Gastrocnemius medialis (tissue), 4 donors: Measurements from ENCODE around the gene NPTXR. TPM values are rescaled to one million over a fixed set of nuclear protein-coding genes. Genes with fewer than 3 reads are reported as not detected.

Experiments used
- ATAC-seq, 2 donors: fragments of 150-250 bp; one replicate each; pipeline ENCODE4 v1.9.1; 2016
- DNase-seq, 2 donors: peaks; one replicate each; pipeline ENCODE4 v3.0.0-alpha.2; 2019
- H3K27ac ChIP-seq, 4 donors: fragments of 200-600 bp; sonication (generic); 1 replicate in 1 of 4; 2 replicates in 3 of 4; pipeline ENCODE4 v1.5.1; 2016 to 2018; ENCODE audit warnings: mild to moderate bottlenecking in 2 of 4, moderate library complexity in 1 of 4
- H3K27me3 ChIP-seq, 3 donors: fragments of 200-600 bp; sonication (generic) in 2 of 3; 1 replicate in 1 of 3; 2 replicates in 2 of 3; pipeline versions ENCODE4 v1.5.1 to v1.6.0; 2016 to 2019; ENCODE audit warnings: mild to moderate bottlenecking in 1 of 3, moderate library complexity in 1 of 3
- H3K36me3 ChIP-seq, 2 donors: fragments of 200-600 bp; sonication (generic) in 1 of 2; one replicate each; pipeline ENCODE4 v1.5.1; 2017 to 2018
- H3K4me1 ChIP-seq, 2 donors: fragments of 200-600 bp; sonication (generic) in 1 of 2; one replicate each; pipeline ENCODE4 v1.5.1; 2016 to 2017; ENCODE audit warnings: mild to moderate bottlenecking in 2 of 2
- H3K4me3 ChIP-seq, 4 donors: fragments of 200-600 bp; sonication (generic) in 3 of 4; 1 replicate in 1 of 4; 2 replicates in 3 of 4; pipeline ENCODE4 v1.5.1; 2016 to 2019; ENCODE audit warnings: mild to moderate bottlenecking in 2 of 4
- H3K9me3 ChIP-seq, 3 donors: fragments of 200-600 bp; sonication (generic) in 2 of 3; 1 replicate in 1 of 3; 2 replicates in 2 of 3; pipeline ENCODE4 v1.5.1; 2016 to 2019
- POLR2A ChIP-seq, 2 donors: fragments of 450-650 bp; IDR thresholded peaks; one replicate each; pipeline ENCODE4 v1.6.1; 2017; ENCODE audit warnings: antibody characterized with exemption in 2 of 2, mild to moderate bottlenecking in 2 of 2, moderate library complexity in 2 of 2
- in situ Hi-C, 4 donors: fragments of 200-750 bp; cut with MboI; loops; one replicate each; pipeline versions ENCODE4 v1.15.0 to v1.8.0; 2017; ENCODE audit warnings: low sequenced_read_pairs in 4 of 4
- intact Hi-C: fragments of 100-400 bp; cut with DNase I; formaldehyde crosslinking; loops from one replicate; pipeline ENCODE4 v1.15.1; 2023; ENCODE audit warnings: low total_unique reads
- total RNA-seq, 4 donors: library from RNA; depleted of rRNA; stranded (reverse); fragments of >200 nt; gene quantifications; one replicate each; pipeline versions ENCODE4 v1.1.0 to v1.2.3, GENCODE V29; 2016
- TF ChIP-seq, protein P1 (sequence below), 5 experiments: fragments of 450-650 bp in 3 of 5; fragments of 200-600 bp in 2 of 5; sonication (generic) in 2 of 5; IDR thresholded peaks in 4 of 5; conservative IDR thresholded peaks in 1 of 5; 1 replicate in 4 of 5; 2 replicates in 1 of 5; pipeline ENCODE4 v1.5.1; 2016 to 2019; ENCODE audit warnings: antibody characterized with exemption in 5 of 5, mild to moderate bottlenecking in 3 of 5, moderate library complexity in 3 of 5

Gene NPTXR
- total RNA-seq, 4 donors from 2014 or later, result 0.25 to 5.0 (median 0.73) TPM

GRCh38 chr22:38770257-38770949, 73.4 kb downstream of the NPTXR start:
- ATAC-seq (no peak), DNase-seq (no peak)
- H3K4me3 ChIP-seq, result no peak overlapping the region
- no peaks in the 10 kb centered on the region for H3K9me3 ChIP-seq
- H3K36me3 ChIP-seq, result no peaks in the 10 kb centered on the region
- intact Hi-C loops, result no loop called here
- in situ Hi-C loops, result no loop called here
- H3K4me1 ChIP-seq, result peaks cover 4 to 6% of the 10 kb centered on the region in 2 donors
- H3K27me3 ChIP-seq, result peaks cover 0 to 6% (median 5%) of the 10 kb centered on the region in 3 donors
- H3K27ac ChIP-seq, result no peak overlapping the region
- TF ChIP-seq POLR2A (IDR thresholded peaks at IDR 0.05), result no peak
- TF ChIP-seq, protein P1, sequence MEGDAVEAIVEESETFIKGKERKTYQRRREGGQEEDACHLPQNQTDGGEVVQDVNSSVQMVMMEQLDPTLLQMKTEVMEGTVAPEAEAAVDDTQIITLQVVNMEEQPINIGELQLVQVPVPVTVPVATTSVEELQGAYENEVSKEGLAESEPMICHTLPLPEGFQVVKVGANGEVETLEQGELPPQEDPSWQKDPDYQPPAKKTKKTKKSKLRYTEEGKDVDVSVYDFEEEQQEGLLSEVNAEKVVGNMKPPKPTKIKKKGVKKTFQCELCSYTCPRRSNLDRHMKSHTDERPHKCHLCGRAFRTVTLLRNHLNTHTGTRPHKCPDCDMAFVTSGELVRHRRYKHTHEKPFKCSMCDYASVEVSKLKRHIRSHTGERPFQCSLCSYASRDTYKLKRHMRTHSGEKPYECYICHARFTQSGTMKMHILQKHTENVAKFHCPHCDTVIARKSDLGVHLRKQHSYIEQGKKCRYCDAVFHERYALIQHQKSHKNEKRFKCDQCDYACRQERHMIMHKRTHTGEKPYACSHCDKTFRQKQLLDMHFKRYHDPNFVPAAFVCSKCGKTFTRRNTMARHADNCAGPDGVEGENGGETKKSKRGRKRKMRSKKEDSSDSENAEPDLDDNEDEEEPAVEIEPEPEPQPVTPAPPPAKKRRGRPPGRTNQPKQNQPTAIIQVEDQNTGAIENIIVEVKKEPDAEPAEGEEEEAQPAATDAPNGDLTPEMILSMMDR (IDR thresholded peaks at IDR 0.05 in 4 of 5, conservative IDR thresholded peaks at IDR 0.05 in 1 of 5), result no peak

Other genes starting within 250 kb of the NPTXR start
- under 1 TPM in 1 of 4 donors, not detected in 3; 0.02 TPM for gene FAM227A, start 187.6 kb downstream of the NPTXR start, total RNA-seq
- 10 to 100 TPM in 2 of 4 donors, 1 to 10 TPM in 2; 8.0 to 15.7 (median 12.6) TPM for gene CBY1, start 187.4 kb downstream of the NPTXR start, total RNA-seq
- 10 to 100 TPM; 37.1 to 47.1 (median 46.3) TPM for gene TOMM22, start 162.1 kb downstream of the NPTXR start, total RNA-seq
- gene JOSD1, start 143.1 kb downstream of the NPTXR start, total RNA-seq, result 10 to 100 TPM; 25.1 to 50.5 (median 42.4) TPM
- gene GTPBP1, start 138.1 kb downstream of the NPTXR start, total RNA-seq, result 100 to 1,000 TPM in 1 of 4 donors, 10 to 100 TPM in 3; 27.7 to 124 (median 36.0) TPM
- gene SUN2, start 88.0 kb downstream of the NPTXR start, total RNA-seq, result 100 to 1,000 TPM; 177 to 423 (median 312) TPM
- gene DNAL4, start 49.9 kb downstream of the NPTXR start, total RNA-seq, result 1 to 10 TPM; 5.7 to 7.2 (median 6.7) TPM
- 10 to 100 TPM in 3 of 4 donors, 1 to 10 TPM in 1; 8.4 to 21.5 (median 17.7) TPM for gene CBX6, start 28.2 kb upstream of the NPTXR start, total RNA-seq
- under 1 TPM in 2 of 4 donors, not detected in 2; 0.75 to 0.76 TPM for gene APOBEC3A, start 113.6 kb upstream of the NPTXR start, total RNA-seq
- under 1 TPM in 1 of 4 donors, not detected in 3; 0.62 TPM for gene APOBEC3B, start 138.3 kb upstream of the NPTXR start, total RNA-seq
- 1 to 10 TPM in 2 of 4 donors, under 1 TPM in 2; 0.58 to 1.5 (median 1.0) TPM for gene APOBEC3C, start 170.2 kb upstream of the NPTXR start, total RNA-seq
- under 1 TPM in 2 of 4 donors, not detected in 2; 0.19 to 0.72 TPM for gene APOBEC3D, start 177.1 kb upstream of the NPTXR start, total RNA-seq
- gene APOBEC3F, start 196.8 kb upstream of the NPTXR start, total RNA-seq, result under 1 TPM in 1 of 4 donors, not detected in 3; 0.98 TPM
- gene APOBEC3G, start 233.2 kb upstream of the NPTXR start, total RNA-seq, result 1 to 10 TPM in 3 of 4 donors, under 1 TPM in 1; 0.86 to 3.7 (median 2.5) TPM